HepG2 (cell line): Measurements from ENCODE around the gene ZMIZ2.

Source experiments
- CREB1 ChIP-seq, 2 experiments: fragments of 450-650 bp in 1 of 2; IDR thresholded peaks; 2 replicates each; pipeline ENCODE4 v1.6.1; 2016 to 2017; ENCODE audit warnings: control low read depth in 1 of 2, mild to moderate bottlenecking in 1 of 2, missing compliant biosample characterization in 1 of 2, missing genetic modification characterization in 1 of 2
- MTA1 ChIP-seq: sonication (generic); formaldehyde crosslinking; IDR thresholded peaks from 2 replicates; pipeline ENCODE4 v1.4.0; 2020; ENCODE audit warnings: missing genetic modification reagents, mild to moderate bottlenecking, borderline replicate concordance
- NCOA5 ChIP-seq: sonication (generic); formaldehyde crosslinking; IDR thresholded peaks from 2 replicates; pipeline ENCODE4 v1.4.0; 2020; ENCODE audit warnings: missing genetic modification reagents
- PCBP1 ChIP-seq: fragments of 200-400 bp; formaldehyde crosslinking; IDR thresholded peaks from 2 replicates; pipeline ENCODE4 v1.6.1; 2017; ENCODE audit warnings: mild to moderate bottlenecking, low read depth, low read length, borderline replicate concordance
- POLR2AphosphoS5 ChIP-seq: IDR thresholded peaks from 2 replicates; pipeline ENCODE4 v1.6.1; 2012; ENCODE audit warnings: low read depth, low read length
- RFX3 ChIP-seq: IDR thresholded peaks from 2 replicates; pipeline ENCODE4 v1.6.1; 2016; ENCODE audit warnings: missing biosample characterization, missing genetic modification reagents
- SP2 ChIP-seq: sonication (generic); formaldehyde crosslinking; IDR thresholded peaks from 2 replicates; pipeline ENCODE4 v1.5.1; 2020; ENCODE audit warnings: mild to moderate bottlenecking, missing genetic modification reagents
- TBX3 ChIP-seq: fragments of 450-650 bp; IDR thresholded peaks from 2 replicates; pipeline ENCODE4 v1.6.1; 2017; ENCODE audit warnings: antibody characterized with exemption, mild to moderate bottlenecking, inconsistent platforms, borderline replicate concordance
- ZBTB1 ChIP-seq: sonication (generic); formaldehyde crosslinking; IDR thresholded peaks from 2 replicates; pipeline ENCODE4 v1.4.0; 2020; ENCODE audit warnings: missing genetic modification reagents, borderline replicate concordance
- ZNF576 ChIP-seq: sonication (generic); formaldehyde crosslinking; IDR thresholded peaks from 2 replicates; pipeline ENCODE4 v1.4.0; 2020; ENCODE audit warnings: mild to moderate bottlenecking, missing genetic modification reagents

- TF ChIP-seq ZBTB1 (CRISPR knock-in tag) (no peak), PCBP1 (no peak), NCOA5 (CRISPR knock-in tag) (no peak), SP2 (CRISPR knock-in tag) (no peak), CREB1 (IDR thresholded peaks at IDR 0.05) (no peak), CREB1 (CRISPR knock-in tag; IDR thresholded peaks at IDR 0.05) (no peak), RFX3 (CRISPR knock-in tag) (no peak), POLR2AphosphoS5 (no peak), ZNF576 (CRISPR knock-in tag) (no peak), TBX3 (no peak), MTA1 (CRISPR knock-in tag) (no peak)
Observed at GRCh38 chr7:44772867-44773266, 24.2 kb downstream of the ZMIZ2 start.
